ENCODE measurements around the gene MNX1.

Gene MNX1

DNA sequence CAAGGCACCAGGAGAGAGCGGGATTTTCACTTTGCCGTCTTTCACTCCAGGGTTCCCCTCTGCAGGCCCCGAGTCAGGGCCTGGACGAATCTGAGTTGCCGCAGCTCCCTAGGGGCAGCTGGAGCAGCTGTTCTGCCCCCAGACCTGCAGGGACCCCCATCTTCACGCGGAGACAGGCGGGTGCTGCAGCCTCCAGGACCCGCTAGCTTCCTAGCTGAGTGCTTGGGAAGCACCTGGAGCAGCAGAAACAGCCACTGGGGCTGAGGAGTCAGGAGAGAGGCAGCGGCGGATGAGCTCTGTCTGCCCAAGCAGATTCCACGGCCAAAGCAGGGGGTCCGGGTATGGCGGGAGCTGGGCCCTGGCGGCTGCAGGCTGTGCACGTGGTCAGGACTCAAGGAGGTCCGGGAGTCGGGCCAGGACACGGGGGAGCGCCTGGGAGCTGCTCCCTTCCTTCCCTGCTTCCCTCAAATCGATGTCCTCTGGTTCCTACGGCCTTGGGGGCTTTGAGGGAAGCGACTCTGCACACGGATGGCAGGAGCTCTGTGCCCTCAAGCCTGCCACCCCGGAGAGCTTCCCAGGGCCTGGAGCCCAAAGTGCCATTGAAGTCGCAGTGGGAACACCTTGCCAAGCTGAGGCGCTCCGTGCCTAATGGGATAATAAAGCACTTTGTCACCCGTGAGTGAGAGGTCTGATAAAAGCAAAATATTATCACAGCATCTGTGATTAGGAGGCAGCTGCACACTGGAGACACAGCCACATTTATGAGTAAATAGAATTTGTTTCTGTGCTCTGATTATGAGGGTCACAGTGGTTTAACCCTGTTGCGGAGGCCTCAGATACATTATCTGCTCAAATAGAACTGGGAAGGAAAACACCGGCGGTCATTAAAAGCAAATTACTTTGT is 17.2 kb downstream of the MNX1 start:
- no peak for ATAC-seq (ENCODE audit: insufficient read depth, low read depth)
- DNase-seq = no peak

DNA sequence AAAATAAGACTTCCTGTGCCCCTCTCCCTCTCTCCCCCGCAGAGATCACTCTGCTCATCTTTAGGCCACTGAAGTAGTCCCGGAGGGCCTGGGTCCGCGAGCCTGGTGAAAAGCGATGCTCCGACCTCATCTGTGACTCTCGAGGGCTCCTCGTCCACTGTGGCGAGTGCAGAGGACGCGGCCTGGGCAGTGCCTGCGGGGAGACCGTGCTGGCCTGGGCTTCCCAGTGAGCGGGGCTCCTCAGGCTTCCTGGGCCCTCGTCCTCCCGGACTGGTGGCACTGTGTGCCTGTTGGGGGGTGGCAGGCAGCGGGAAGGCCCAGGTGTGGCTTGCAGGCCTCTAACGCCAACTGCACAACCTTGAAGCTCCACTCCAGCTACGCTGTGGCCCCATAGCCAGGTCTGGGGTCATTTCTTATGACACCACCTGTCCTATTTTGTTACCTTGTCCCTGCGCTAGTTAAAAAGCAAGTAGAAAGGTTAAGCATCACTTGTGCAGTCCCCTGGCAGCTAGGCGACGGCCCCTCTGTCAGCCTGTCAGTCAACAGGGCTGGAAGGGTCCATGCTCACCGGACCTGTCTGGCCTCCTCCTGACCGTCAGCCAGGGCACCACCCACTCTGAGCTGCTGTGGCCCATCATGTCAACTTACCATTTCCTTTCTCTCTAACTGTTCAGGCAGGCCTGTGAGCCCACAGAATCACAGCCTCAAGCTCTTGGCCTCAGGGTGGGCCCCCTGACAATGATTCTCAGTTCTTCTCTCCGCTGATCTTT is 20.5 kb downstream of the MNX1 start:
- no peak for DNase-seq
- H3K9me3 ChIP-seq (ENCODE audit: insufficient read depth, low read length, severe bottlenecking) = no peaks in the 10 kb centered on the region
- no peak for TF ChIP-seq EZH2 (IDR thresholded peaks at IDR 0.05; ENCODE audit: borderline replicate concordance, low read depth, low read length, severe bottlenecking)
- TF ChIP-seq, protein P1, sequence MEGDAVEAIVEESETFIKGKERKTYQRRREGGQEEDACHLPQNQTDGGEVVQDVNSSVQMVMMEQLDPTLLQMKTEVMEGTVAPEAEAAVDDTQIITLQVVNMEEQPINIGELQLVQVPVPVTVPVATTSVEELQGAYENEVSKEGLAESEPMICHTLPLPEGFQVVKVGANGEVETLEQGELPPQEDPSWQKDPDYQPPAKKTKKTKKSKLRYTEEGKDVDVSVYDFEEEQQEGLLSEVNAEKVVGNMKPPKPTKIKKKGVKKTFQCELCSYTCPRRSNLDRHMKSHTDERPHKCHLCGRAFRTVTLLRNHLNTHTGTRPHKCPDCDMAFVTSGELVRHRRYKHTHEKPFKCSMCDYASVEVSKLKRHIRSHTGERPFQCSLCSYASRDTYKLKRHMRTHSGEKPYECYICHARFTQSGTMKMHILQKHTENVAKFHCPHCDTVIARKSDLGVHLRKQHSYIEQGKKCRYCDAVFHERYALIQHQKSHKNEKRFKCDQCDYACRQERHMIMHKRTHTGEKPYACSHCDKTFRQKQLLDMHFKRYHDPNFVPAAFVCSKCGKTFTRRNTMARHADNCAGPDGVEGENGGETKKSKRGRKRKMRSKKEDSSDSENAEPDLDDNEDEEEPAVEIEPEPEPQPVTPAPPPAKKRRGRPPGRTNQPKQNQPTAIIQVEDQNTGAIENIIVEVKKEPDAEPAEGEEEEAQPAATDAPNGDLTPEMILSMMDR (IDR thresholded peaks at IDR 0.05; ENCODE audit: borderline replicate concordance, extremely low read depth, low read length, poor library complexity, severe bottlenecking) = no peak
- no peak overlapping the region for H3K9ac ChIP-seq (ENCODE audit: low read depth, low read length)
- no peaks in the 10 kb centered on the region for H3K4me1 ChIP-seq (ENCODE audit: insufficient read depth, low read length)
- no peak for ATAC-seq (ENCODE audit: insufficient read depth, low read depth)
- H3K27ac ChIP-seq (ENCODE audit: low read length) = no peak overlapping the region
- H3K4me3 ChIP-seq (ENCODE audit: low read depth in 1 of 2, low read length in 2 of 2) = no peak overlapping the region
- no peak overlapping the region for H2AFZ ChIP-seq (ENCODE audit: low read depth, low read length)
- H4K20me1 ChIP-seq (ENCODE audit: insufficient read depth, low read length) = no peaks in the 10 kb centered on the region
- H3K4me2 ChIP-seq (ENCODE audit: insufficient read depth, low read length) = no peak overlapping the region
- H3K79me2 ChIP-seq (ENCODE audit: insufficient read depth, low read length) = no peaks in the 10 kb centered on the region
- no peaks in the 10 kb centered on the region for H3K36me3 ChIP-seq (ENCODE audit: insufficient read depth, low read length)
- H3K27me3 ChIP-seq (ENCODE audit: insufficient read depth, low read length, poor library complexity) = no peaks in the 10 kb centered on the region

More for the DNA sequence above, 17.2 kb downstream of the MNX1 start:
- Histone ChIP-seq H3K79me2 (ENCODE audit: insufficient read depth, low read length) (no peaks in the 10 kb centered on the region), H3K9ac (ENCODE audit: low read depth, low read length) (no peak overlapping the region), H3K4me3 (ENCODE audit: low read depth in 1 of 2, low read length in 2 of 2) (no peak overlapping the region), H2AFZ (ENCODE audit: low read depth, low read length) (no peak overlapping the region), H3K27ac (ENCODE audit: low read length) (no peak overlapping the region), H3K4me2 (ENCODE audit: insufficient read depth, low read length) (no peak overlapping the region), H3K36me3 (ENCODE audit: insufficient read depth, low read length) (no peaks in the 10 kb centered on the region), H4K20me1 (ENCODE audit: insufficient read depth, low read length) (no peaks in the 10 kb centered on the region), H3K4me1 (ENCODE audit: insufficient read depth, low read length) (no peaks in the 10 kb centered on the region), H3K27me3 (ENCODE audit: insufficient read depth, low read length, poor library complexity) (no peaks in the 10 kb centered on the region), H3K9me3 (ENCODE audit: insufficient read depth, low read length, severe bottlenecking) (no peaks in the 10 kb centered on the region)
- TF ChIP-seq, protein P1 (IDR thresholded peaks at IDR 0.05; ENCODE audit: borderline replicate concordance, extremely low read depth, low read length, poor library complexity, severe bottlenecking) = no peak
- TF ChIP-seq EZH2 (IDR thresholded peaks at IDR 0.05; ENCODE audit: borderline replicate concordance, low read depth, low read length, severe bottlenecking) = no peak

DNA sequence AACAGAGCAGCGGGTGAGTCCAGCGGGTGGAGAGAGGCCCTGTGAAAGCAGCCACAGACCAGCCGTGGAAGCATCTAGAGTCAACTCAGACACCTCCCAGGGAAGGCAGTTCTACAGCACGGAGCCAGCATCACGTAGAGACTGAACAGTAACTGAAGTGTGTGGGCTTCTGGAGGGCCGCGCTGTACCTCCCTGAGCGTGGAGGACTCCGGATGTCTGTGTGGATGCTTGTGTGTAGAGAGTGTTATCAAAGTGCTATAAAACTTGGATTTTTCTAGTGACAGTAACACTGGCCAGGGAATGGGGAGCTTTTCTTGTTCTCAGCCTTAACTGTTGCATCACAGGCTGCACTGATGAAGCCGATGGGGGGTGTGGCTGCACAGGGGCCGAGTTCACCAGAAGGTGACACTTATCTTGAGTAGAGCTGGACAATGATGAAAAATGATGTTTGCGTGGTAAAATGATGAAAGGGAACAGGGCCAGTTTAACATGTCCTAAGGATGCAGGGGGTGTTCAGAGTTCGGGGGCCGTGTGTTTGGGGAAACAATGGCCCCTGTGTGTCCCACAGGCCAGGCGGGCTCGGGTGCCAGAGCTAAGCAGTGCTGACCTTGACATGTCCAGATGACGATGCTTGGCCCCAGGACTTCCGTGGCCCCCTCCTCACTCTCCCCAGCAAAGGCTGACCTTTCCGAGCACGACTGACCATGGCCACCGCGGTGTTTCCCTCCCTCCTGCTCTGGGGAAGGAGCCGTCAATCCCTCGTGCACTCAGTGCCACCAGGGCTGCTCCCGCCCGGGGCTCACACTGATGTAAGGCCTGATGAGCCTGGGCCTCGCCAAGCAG is 21.9 kb downstream of the MNX1 start:
- no peak overlapping the region for H3K4me3 ChIP-seq (ENCODE audit: low read depth in 1 of 2, low read length in 2 of 2)
- H2AFZ ChIP-seq (ENCODE audit: low read depth, low read length) = no peak overlapping the region
- H3K36me3 ChIP-seq (ENCODE audit: insufficient read depth, low read length) = no peaks in the 10 kb centered on the region
- H3K27me3 ChIP-seq (ENCODE audit: insufficient read depth, low read length, poor library complexity) = no peaks in the 10 kb centered on the region
- H3K9ac ChIP-seq (ENCODE audit: low read depth, low read length) = no peak overlapping the region
- no peaks in the 10 kb centered on the region for H3K4me1 ChIP-seq (ENCODE audit: insufficient read depth, low read length)
- no peak overlapping the region for H3K4me2 ChIP-seq (ENCODE audit: insufficient read depth, low read length)
- no peak for TF ChIP-seq EZH2 (IDR thresholded peaks at IDR 0.05; ENCODE audit: borderline replicate concordance, low read depth, low read length, severe bottlenecking)
- TF ChIP-seq, protein P1 (IDR thresholded peaks at IDR 0.05; ENCODE audit: borderline replicate concordance, extremely low read depth, low read length, poor library complexity, severe bottlenecking) = no peak
- no peaks in the 10 kb centered on the region for H3K79me2 ChIP-seq (ENCODE audit: insufficient read depth, low read length)
- no peak overlapping the region for H3K27ac ChIP-seq (ENCODE audit: low read length)
- no peak for ATAC-seq (ENCODE audit: insufficient read depth, low read depth)
- no peak for DNase-seq
- no peaks in the 10 kb centered on the region for H3K9me3 ChIP-seq (ENCODE audit: insufficient read depth, low read length, severe bottlenecking)
- H4K20me1 ChIP-seq (ENCODE audit: insufficient read depth, low read length) = no peaks in the 10 kb centered on the region

Measured in DND-41 (cell line).